Choroid plexus epithelial cell (primary cell): Measurements from ENCODE around the gene KDM5A.

Experiments used
- DNase-seq: peaks from one replicate; pipeline ENCODE4 v3.0.0-alpha.2; 2010; ENCODE audit warnings: low read depth
- H3K4me3 ChIP-seq: 2 replicates; pipeline ENCODE4 v1.5.1; 2011; ENCODE audit warnings: low read depth, mild to moderate bottlenecking, control low read depth, low read length, moderate library complexity
- CTCF ChIP-seq: conservative IDR thresholded peaks from 2 replicates; pipeline ENCODE4 v1.5.1; 2011; ENCODE audit warnings: low read depth, mild to moderate bottlenecking, control low read depth, inconsistent platforms, low read length, moderate library complexity

The KDM5A gene

GRCh38 chr12:232731-233614 is 156.1 kb downstream of the KDM5A start:
- no peak for DNase-seq
- H3K4me3 ChIP-seq: no peak overlapping the region
- TF ChIP-seq CTCF: no peak

- TF ChIP-seq CTCF: no peak
- no peak overlapping the region for H3K4me3 ChIP-seq
- DNase-seq: no peak
These were observed 158.0 kb downstream of the KDM5A start for GRCh38 chr12:230925-231671.
